ENCODE measurements around the gene DNAH14. TPM values are rescaled to one million over a fixed set of nuclear protein-coding genes. Genes with fewer than 3 reads are reported as not detected.
"Not testable (repeated sequence)": the region's sequence is repeated elsewhere in the genome, so short reads cannot be mapped to it uniquely, and the experiment has no call there.

Gene DNAH14
- total and polyA plus RNA-seq, 8 donors = 13.2 to 21.3 (median 18.1) TPM

- Histone ChIP-seq H3K27me3 (no peaks in the 10 kb centered on the region), H3K9me3 (peaks cover 0 to 3% of the 10 kb centered on the region in 2 donors), H3K4me1 (no peaks in the 10 kb centered on the region), H3K36me3 (no peaks in the 10 kb centered on the region), H3K4me3 (no peak overlapping the region), H3K27ac (no peak overlapping the region)
- ATAC-seq (no peak), DNase-seq (peak in 1 of 4 donors; percentile 30)
- intact Hi-C loops (cut with DNase I) = no loop called here
- TF ChIP-seq CTCF (IDR thresholded peaks at IDR 0.05) = no peak
Observed at GRCh38 chr1:224883091-224883490, 46.4 kb upstream of the DNAH14 start.

GRCh38 chr1:224884361-224884801, 45.1 kb upstream of the DNAH14 start:
- no peak for ATAC-seq
- no peak for TF ChIP-seq CTCF (IDR thresholded peaks at IDR 0.05)
- Histone ChIP-seq H3K9me3 (peaks cover 0 to 3% of the 10 kb centered on the region in 2 donors), H3K27ac (no peak overlapping the region), H3K27me3 (no peaks in the 10 kb centered on the region), H3K4me3 (no peak overlapping the region), H3K4me1 (no peaks in the 10 kb centered on the region), H3K36me3 (no peaks in the 10 kb centered on the region)
- no peak for DNase-seq
- intact Hi-C loops (cut with DNase I) = no loop called here

- H3K27ac ChIP-seq; H3K4me3 ChIP-seq; H3K27me3 ChIP-seq; H3K4me1 ChIP-seq; ATAC-seq; H3K9me3 ChIP-seq; intact Hi-C loops (cut with DNase I); H3K36me3 ChIP-seq; DNase-seq: not testable (repeated sequence)
Observed at GRCh38 chr1:224885376-224885775, 44.1 kb upstream of the DNAH14 start.

- Histone ChIP-seq H3K27ac (no peak overlapping the region), H3K36me3 (no peaks in the 10 kb centered on the region), H3K9me3 (peaks cover 0 to 8% of the 10 kb centered on the region in 2 donors), H3K27me3 (no peaks in the 10 kb centered on the region), H3K4me3 (no peak overlapping the region), H3K4me1 (no peaks in the 10 kb centered on the region)
- intact Hi-C loops (cut with DNase I) = no loop called here
- no peak for DNase-seq
- ATAC-seq = no peak
- no peak for TF ChIP-seq CTCF (IDR thresholded peaks at IDR 0.05)
Observed at GRCh38 chr1:224894915-224895314, 34.6 kb upstream of the DNAH14 start.

DNA sequence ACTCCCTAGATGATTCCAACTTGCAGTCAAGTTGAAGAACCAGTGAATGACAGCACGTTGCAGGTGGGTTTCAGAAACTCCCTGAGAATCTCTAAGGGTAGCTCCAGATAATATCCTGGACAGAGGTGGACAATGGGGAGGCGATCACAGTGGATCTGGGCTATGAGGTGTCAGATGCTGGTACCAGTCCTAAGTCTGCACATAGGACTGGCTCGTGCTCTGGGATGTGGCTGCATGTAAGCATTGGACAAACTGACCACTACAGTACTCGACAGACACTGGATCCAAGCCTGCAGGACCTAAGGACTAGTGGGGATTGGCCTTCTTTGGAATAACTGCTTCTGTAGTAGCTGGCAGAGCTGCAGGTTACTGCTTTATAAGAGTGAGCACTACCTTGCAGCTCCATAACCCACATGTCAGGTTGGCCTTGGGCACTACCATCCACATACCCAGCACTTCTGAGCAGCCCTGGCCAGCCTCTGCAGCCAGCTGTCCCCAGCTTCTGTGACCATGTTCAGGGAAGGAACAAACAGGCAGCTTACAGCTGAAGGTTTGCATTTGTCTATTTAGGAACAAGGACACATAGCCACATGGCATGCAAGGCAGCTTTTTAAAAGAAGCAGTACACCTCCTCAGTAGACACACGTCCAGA, 33.2 kb upstream of the DNAH14 start:
- ATAC-seq = no peak
- H3K4me1 ChIP-seq = no peaks in the 10 kb centered on the region
- no peak overlapping the region for H3K4me3 ChIP-seq
- no peak overlapping the region for H3K27ac ChIP-seq
- peaks cover 0 to 8% of the 10 kb centered on the region in 2 donors for H3K9me3 ChIP-seq
- no peaks in the 10 kb centered on the region for H3K27me3 ChIP-seq
- no peak for DNase-seq
- intact Hi-C loops (cut with DNase I) = no loop called here
- no peaks in the 10 kb centered on the region for H3K36me3 ChIP-seq
- TF ChIP-seq CTCF (IDR thresholded peaks at IDR 0.05) = no peak
